ENCODE results near the gene NTHL1.

Gene NTHL1

DNA sequence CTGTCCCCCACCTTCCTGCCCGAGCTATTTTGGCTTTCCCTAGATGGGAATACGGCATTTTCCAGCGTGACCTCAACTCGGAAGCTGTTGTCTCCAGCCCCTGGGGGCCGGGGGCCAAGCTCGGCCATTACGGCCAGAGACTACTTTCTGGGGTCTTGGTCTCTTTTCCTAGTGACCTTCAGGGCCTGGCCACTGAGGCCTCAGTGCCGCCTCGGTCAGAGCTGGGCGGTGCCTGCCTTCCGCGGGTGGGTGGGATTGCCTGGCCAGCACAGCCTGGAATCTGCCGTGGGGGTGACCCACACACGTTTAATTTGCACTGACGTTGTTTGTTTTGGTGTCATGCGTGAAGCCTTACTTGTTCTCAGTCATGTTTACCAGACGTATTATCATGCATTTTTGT, 29.4 kb upstream of the NTHL1 start:
- H3K36me3 ChIP-seq (ENCODE audit: insufficient read depth, low read length), result no peaks in the 10 kb centered on the region; the same call in 1 of the 2 replicates
- no peak overlapping the region for H3K27ac ChIP-seq (ENCODE audit: low read depth, low read length)
- H3K4me3 ChIP-seq (ENCODE audit: low read depth, low read length), result no peak overlapping the region
- H3K27me3 ChIP-seq (ENCODE audit: insufficient read depth, low read length), result no peaks in the 10 kb centered on the region
- no peaks in the 10 kb centered on the region for H3K4me1 ChIP-seq (ENCODE audit: control insufficient read depth, insufficient read depth, low read length, unreplicated experiment)
- H3K79me2 ChIP-seq (ENCODE audit: control insufficient read depth, insufficient read depth, low read length, unreplicated experiment), result no peaks in the 10 kb centered on the region
- H2AFZ ChIP-seq (ENCODE audit: low read length, unreplicated experiment), result no peak overlapping the region

GRCh38 chr16:2076072-2076865, 28.6 kb upstream of the NTHL1 start:
- H2AFZ ChIP-seq (ENCODE audit: low read length, unreplicated experiment), result no peak overlapping the region
- H3K4me1 ChIP-seq (ENCODE audit: control insufficient read depth, insufficient read depth, low read length, unreplicated experiment), result no peaks in the 10 kb centered on the region
- H3K27me3 ChIP-seq (ENCODE audit: insufficient read depth, low read length), result no peaks in the 10 kb centered on the region
- no peak overlapping the region for H3K27ac ChIP-seq (ENCODE audit: low read depth, low read length)
- H3K36me3 ChIP-seq (ENCODE audit: insufficient read depth, low read length), result no peaks in the 10 kb centered on the region; the same call in 1 of the 2 replicates
- H3K79me2 ChIP-seq (ENCODE audit: control insufficient read depth, insufficient read depth, low read length, unreplicated experiment), result no peaks in the 10 kb centered on the region
- H3K4me3 ChIP-seq (ENCODE audit: low read depth, low read length), result no peak overlapping the region

DNA sequence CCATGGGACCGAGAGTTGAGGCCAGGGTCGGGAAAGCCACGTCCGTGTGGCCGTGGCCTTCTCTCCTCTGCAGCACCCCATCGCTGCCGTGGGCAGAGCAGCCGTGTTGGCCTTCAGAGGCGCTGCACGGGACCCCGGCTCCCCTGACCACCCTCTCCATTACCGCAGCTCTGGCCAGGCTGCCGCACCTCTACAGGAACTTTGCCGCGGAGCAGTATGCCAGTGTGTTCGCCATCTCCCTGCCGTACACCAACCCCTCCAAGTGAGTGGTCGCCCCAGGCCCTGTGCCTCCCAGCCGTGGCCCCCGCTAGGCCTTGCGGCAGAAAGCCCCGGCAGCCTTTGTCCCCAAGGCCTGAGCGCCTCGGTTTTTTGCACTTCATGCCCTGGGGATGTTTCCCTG, 28.0 kb upstream of the NTHL1 start:
- H2AFZ ChIP-seq (ENCODE audit: low read length, unreplicated experiment), result no peak overlapping the region
- H3K27me3 ChIP-seq (ENCODE audit: insufficient read depth, low read length), result no peaks in the 10 kb centered on the region
- no peak overlapping the region for H3K4me3 ChIP-seq (ENCODE audit: low read depth, low read length)
- H3K36me3 ChIP-seq (ENCODE audit: insufficient read depth, low read length), result no peaks in the 10 kb centered on the region; the same call in 1 of the 2 replicates
- no peak overlapping the region for H3K27ac ChIP-seq (ENCODE audit: low read depth, low read length)
- no peaks in the 10 kb centered on the region for H3K79me2 ChIP-seq (ENCODE audit: control insufficient read depth, insufficient read depth, low read length, unreplicated experiment)
- no peaks in the 10 kb centered on the region for H3K4me1 ChIP-seq (ENCODE audit: control insufficient read depth, insufficient read depth, low read length, unreplicated experiment)

DNA sequence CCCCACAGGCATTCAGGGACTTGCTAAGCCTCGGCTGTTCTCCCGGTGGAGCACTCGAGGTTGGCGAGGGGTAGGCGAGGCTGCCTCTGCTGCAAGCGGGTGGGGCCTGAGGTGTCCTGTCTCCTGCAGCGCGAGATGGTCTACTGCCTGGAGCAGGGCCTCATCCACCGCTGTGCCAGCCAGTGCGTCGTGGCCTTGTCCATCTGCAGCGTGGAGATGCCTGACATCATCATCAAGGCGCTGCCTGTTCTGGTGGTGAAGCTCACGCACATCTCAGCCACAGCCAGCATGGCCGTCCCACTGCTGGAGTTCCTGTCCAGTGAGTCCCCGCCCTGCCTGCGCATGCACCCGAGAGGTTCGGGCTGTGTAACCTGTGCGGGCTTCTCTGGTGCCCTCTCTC, 26.4 kb upstream of the NTHL1 start:
- H3K79me2 ChIP-seq (ENCODE audit: control insufficient read depth, insufficient read depth, low read length, unreplicated experiment), result no peaks in the 10 kb centered on the region
- no peaks in the 10 kb centered on the region for H3K27me3 ChIP-seq (ENCODE audit: insufficient read depth, low read length)
- no peak overlapping the region for H3K27ac ChIP-seq (ENCODE audit: low read depth, low read length)
- H3K4me1 ChIP-seq (ENCODE audit: control insufficient read depth, insufficient read depth, low read length, unreplicated experiment), result no peaks in the 10 kb centered on the region
- no peak overlapping the region for H2AFZ ChIP-seq (ENCODE audit: low read length, unreplicated experiment)
- H3K36me3 ChIP-seq (ENCODE audit: insufficient read depth, low read length), result no peaks in the 10 kb centered on the region; the same call in 1 of the 2 replicates
- H3K4me3 ChIP-seq (ENCODE audit: low read depth, low read length), result no peak overlapping the region

DNA sequence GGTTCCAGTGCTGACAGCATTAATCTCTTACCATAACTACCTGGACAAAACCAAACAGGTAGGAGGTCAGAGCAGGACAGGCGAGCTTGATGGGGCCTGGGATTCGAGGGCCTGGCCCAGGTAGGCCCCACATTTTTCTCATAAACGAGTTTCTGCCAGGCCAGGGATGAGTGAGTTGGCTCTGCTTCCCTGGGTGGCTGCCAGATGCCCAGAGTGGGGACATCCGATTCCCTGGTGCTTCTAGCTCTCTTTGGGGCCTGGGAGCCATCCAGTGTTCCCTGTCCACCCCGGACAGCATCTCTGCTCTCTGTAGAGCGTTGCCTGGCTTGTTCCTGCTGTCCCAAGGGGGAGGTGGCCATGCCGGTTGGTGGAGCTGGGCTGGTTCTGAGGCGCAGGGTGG, 25.3 kb upstream of the NTHL1 start:
- Histone ChIP-seq H3K4me3 (ENCODE audit: low read depth, low read length) (no peak overlapping the region), H3K79me2 (ENCODE audit: control insufficient read depth, insufficient read depth, low read length, unreplicated experiment) (no peaks in the 10 kb centered on the region), H2AFZ (ENCODE audit: low read length, unreplicated experiment) (no peak overlapping the region), H3K36me3 (ENCODE audit: insufficient read depth, low read length) (no peaks in the 10 kb centered on the region; the same call in 1 of the 2 replicates), H3K27ac (ENCODE audit: low read depth, low read length) (no peak overlapping the region), H3K4me1 (ENCODE audit: control insufficient read depth, insufficient read depth, low read length, unreplicated experiment) (no peaks in the 10 kb centered on the region), H3K27me3 (ENCODE audit: insufficient read depth, low read length) (no peaks in the 10 kb centered on the region)

GRCh38 chr16:2071454-2072202, 24.0 kb upstream of the NTHL1 start:
- H3K4me3 ChIP-seq (ENCODE audit: low read depth, low read length), result no peak overlapping the region
- H3K79me2 ChIP-seq (ENCODE audit: control insufficient read depth, insufficient read depth, low read length, unreplicated experiment), result no peaks in the 10 kb centered on the region
- H3K27me3 ChIP-seq (ENCODE audit: insufficient read depth, low read length), result no peaks in the 10 kb centered on the region
- no peaks in the 10 kb centered on the region for H3K4me1 ChIP-seq (ENCODE audit: control insufficient read depth, insufficient read depth, low read length, unreplicated experiment)
- H2AFZ ChIP-seq (ENCODE audit: low read length, unreplicated experiment), result no peak overlapping the region
- no peaks in the 10 kb centered on the region; the same call in 1 of the 2 replicates for H3K36me3 ChIP-seq (ENCODE audit: insufficient read depth, low read length)
- H3K27ac ChIP-seq (ENCODE audit: low read depth, low read length), result no peak overlapping the region

DNA sequence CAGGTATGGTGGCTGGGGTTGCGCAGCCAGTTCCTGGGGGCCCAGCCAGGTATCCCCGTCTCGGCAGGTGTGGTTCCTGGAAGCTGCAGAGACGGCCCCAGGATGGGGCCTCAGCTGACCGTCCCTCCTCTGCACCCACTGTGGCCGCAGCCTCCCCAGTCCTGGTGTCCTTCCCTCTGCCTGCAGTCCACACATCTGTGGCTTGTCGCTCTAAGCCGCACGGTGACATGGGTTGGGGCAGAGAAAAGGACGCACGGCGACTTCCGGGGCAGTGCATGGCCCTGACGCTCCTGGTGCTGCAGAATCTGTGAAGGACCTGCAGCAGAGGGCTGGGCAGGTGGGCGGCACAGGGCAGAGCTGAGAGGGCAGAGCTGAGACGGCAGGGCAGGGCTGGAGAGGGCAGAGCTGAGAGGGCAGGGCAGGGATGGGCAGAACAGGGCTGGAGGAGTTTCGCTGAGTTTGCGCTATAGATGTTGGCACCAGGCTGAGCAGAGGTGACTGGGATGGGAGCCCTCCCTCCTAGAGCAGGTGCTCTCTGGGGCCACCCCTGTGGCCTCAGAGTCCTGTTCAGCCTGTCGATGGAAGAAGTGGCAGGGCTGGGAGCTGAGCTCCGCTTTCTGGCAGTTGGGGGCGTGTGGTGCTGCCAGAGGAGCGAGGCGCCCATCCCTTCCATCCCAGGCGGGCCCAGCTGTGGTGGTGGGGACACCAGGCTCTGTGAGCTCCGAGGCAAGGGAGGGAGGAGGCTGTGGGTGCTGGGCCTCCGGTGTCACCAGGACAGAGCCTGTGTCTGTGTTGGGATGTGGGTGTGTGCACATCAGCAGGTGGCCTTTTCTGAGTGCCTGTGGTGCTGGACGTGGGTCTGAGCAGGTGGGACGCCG, 23.2 kb upstream of the NTHL1 start:
- H2AFZ ChIP-seq (ENCODE audit: low read length, unreplicated experiment), result no peak overlapping the region
- H3K27ac ChIP-seq (ENCODE audit: low read depth, low read length), result no peak overlapping the region
- H3K4me1 ChIP-seq (ENCODE audit: control insufficient read depth, insufficient read depth, low read length, unreplicated experiment), result no peaks in the 10 kb centered on the region
- H3K79me2 ChIP-seq (ENCODE audit: control insufficient read depth, insufficient read depth, low read length, unreplicated experiment), result no peaks in the 10 kb centered on the region
- no peaks in the 10 kb centered on the region for H3K27me3 ChIP-seq (ENCODE audit: insufficient read depth, low read length)
- H3K4me3 ChIP-seq (ENCODE audit: low read depth, low read length), result no peak overlapping the region
- H3K36me3 ChIP-seq (ENCODE audit: insufficient read depth, low read length), result peaks cover 5% of the 10 kb centered on the region

DNA sequence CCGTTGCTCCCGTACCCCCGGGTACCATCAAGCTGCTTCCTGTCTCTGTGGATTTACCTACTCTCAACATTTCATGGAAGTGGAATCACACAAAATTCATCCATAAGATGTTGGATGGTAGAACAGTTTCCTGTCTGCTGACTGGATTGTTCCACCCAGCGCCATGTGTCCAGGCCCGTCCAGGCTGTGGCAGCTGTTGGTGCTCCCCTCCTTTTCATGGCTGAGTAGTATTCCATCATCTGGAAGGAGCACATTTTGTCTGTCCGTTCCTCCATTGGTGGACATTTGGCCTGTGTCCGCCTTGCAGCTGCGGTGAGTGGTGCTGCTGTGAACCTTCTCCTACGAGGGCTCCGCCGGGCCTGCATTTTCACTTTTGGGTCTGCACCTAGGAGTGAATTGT, 18.5 kb upstream of the NTHL1 start:
- Histone ChIP-seq H2AFZ (ENCODE audit: low read length, unreplicated experiment) (no peak overlapping the region), H3K27me3 (ENCODE audit: insufficient read depth, low read length) (no peaks in the 10 kb centered on the region), H3K27ac (ENCODE audit: low read depth, low read length) (no peak overlapping the region), H3K4me1 (ENCODE audit: control insufficient read depth, insufficient read depth, low read length, unreplicated experiment) (no peaks in the 10 kb centered on the region), H3K4me3 (ENCODE audit: low read depth, low read length) (no peak overlapping the region), H3K79me2 (ENCODE audit: control insufficient read depth, insufficient read depth, low read length, unreplicated experiment) (no peaks in the 10 kb centered on the region), H3K36me3 (ENCODE audit: insufficient read depth, low read length) (peaks cover 8% of the 10 kb centered on the region; the same call in 1 of the 2 replicates)

DNA sequence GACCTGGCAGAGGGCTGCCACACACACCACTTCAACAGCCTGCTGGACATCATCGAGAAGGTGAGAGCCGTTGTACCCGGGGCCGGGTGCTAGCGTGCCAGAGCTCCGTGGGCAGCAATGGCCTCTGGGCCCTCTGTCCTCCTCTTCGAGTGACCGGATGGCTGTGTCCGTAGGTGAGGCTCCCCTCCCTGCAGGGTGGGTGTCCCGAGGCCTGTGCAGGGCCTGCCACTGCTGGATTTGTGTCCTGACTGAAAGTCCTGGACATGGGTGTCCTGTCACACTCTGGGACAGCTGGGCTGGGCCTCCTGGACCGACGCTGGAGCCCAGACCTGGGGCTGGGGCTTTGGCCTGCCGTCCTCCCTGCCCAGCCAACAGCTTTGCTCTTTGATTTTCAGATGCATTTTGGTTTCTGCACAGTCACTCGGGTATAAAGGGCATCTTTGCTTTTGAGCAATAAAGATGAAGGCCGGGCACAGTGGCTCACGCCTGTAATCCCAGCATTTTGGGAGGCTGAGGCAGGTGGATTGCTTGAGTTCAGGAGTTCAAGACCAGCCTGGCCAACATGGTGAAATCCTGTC, 16.8 kb upstream of the NTHL1 start:
- no peak overlapping the region for H3K4me3 ChIP-seq (ENCODE audit: low read depth, low read length)
- no peak overlapping the region for H2AFZ ChIP-seq (ENCODE audit: low read length, unreplicated experiment)
- H3K27me3 ChIP-seq (ENCODE audit: insufficient read depth, low read length), result no peaks in the 10 kb centered on the region
- H3K4me1 ChIP-seq (ENCODE audit: control insufficient read depth, insufficient read depth, low read length, unreplicated experiment), result no peaks in the 10 kb centered on the region
- H3K36me3 ChIP-seq (ENCODE audit: insufficient read depth, low read length), result peaks cover 8% of the 10 kb centered on the region; the same call in 1 of the 2 replicates
- no peaks in the 10 kb centered on the region for H3K79me2 ChIP-seq (ENCODE audit: control insufficient read depth, insufficient read depth, low read length, unreplicated experiment)
- H3K27ac ChIP-seq (ENCODE audit: low read depth, low read length), result no peak overlapping the region

- no peak overlapping the region for H3K27ac ChIP-seq (ENCODE audit: low read depth, low read length)
- no peaks in the 10 kb centered on the region for H3K4me1 ChIP-seq (ENCODE audit: control insufficient read depth, insufficient read depth, low read length, unreplicated experiment)
- peaks cover 8% of the 10 kb centered on the region; the same call in 1 of the 2 replicates for H3K36me3 ChIP-seq (ENCODE audit: insufficient read depth, low read length)
- H3K79me2 ChIP-seq (ENCODE audit: control insufficient read depth, insufficient read depth, low read length, unreplicated experiment), result no peaks in the 10 kb centered on the region
- H2AFZ ChIP-seq (ENCODE audit: low read length, unreplicated experiment), result no peak overlapping the region
- H3K4me3 ChIP-seq (ENCODE audit: low read depth, low read length), result no peak overlapping the region
- H3K27me3 ChIP-seq (ENCODE audit: insufficient read depth, low read length), result no peaks in the 10 kb centered on the region
These were observed 16.2 kb upstream of the NTHL1 start for GRCh38 chr16:2063861-2064260.
